HG02981 (cell line): ENCODE results near the gene SLC19A1.

Experiments used
- ATAC-seq: cut with Tn5 transposase; IDR thresholded peaks from one replicate; pipeline ENCODE4 v1.9.1; 2021; ENCODE audit warnings: mild to moderate bottlenecking, moderate library complexity; ENCODE audit not compliant: unreplicated experiment

SLC19A1 gene

DNA sequence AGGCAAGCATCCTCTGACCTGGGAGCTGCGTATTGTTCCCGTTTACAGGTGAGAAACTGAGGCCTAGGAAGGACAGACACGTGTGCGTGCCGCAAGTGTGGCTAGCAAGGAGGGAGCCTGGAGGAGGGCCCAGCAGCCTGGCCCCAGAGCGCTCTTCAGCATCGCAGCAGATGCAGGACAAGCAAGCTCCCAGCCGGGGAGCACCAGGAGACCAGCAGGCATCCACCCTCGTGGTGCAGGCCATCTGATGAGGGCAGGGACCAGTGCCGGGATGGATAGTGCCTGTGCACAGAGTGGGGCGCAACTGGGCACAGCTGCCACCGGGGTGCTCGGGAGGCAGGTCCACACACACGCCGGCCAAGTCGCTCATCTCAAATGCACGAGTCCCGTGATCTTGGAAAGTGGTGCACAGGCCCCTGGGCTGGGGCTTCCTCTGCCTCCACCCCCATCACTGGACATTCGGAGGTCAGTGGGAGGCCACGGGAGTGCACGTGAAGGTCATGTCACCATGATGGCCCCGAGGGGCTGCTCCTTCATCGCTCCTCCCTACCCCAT, 82.2 kb downstream of the SLC19A1 start:
- no peak for ATAC-seq

DNA sequence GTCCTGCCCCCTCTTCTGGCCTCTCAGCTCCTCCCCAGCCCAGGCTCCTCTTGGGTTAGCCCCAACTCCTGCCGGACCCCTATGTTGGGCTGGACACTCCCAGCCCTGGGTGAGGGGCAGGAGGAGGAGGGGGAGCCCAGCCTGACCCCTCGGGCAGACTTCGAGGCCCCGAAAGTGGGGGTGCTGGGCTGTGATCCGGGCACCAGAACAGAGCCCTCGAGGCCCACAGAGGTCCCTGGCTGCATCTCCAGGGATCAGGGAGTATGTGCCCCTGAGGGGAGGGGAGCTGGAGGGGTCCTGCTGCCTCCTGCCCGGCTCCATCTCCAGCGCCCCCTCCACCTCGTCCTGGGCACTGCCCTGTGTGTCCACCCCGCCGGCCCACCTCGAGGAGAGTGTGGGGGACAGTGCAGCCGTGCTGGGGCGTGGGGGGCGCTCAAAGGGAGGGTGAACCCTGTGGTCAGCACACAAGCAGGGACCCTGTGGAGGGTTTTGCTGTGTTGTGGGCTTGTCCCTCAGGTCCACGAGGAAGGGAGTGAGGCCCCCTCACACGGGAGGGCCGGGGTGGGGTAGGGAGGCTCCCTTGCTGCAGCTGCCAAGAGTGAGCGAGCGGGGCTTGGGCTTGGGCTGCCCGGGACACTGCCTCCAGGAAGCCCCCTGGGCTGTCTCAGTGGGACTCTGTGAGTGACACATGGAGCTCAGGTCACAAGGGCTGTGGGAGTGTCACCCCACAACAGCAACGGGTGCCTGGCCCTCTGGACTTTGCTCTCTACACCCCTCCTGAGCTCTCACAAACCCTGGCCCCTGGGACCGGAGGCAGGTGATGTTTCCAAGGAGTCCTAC, 82.8 kb downstream of the SLC19A1 start:
- no peak for ATAC-seq

DNA sequence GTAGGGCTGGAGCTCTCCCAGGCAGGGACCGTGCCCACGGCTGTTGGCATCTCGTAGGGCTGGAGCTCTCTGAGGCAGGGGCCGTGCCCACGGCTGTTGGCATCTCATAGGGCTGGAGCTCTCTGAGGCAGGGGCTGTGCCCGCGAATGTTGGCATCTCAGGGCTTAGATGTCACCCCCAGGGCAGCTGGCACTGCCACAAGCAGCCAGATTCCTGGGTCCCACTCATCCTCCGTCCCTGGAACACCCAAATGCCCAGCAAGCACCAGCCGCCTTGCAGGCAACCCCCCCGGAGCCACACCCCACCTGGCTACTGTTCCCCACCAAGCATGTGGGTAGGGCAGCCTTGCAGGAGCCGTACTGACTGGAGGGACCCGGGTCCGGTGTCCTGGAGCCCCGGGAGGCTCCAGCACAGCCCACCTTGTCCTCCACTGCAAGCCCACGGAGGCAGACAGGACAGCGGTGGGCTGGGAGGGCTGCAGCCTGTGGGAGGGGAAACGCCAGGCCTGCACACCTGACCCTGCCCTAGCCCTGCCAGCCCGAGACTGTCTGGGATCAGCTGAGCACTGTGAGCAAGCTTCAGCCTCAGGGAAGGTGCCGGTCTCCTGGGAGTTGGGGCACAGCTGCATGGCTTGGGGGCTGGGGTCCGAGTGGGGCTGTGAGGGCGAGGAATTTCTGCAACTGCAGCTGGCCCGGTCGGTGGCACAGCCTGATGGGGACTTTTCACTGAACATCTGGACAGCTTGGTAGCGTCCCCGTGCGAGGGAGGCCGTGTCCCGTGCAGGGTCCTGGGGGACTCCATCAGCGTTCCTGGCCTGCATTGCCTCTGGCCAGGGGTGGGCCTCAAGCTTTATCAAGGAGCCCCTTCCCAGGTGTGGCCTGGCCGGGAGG, 83.7 kb downstream of the SLC19A1 start:
- ATAC-seq = no peak

DNA sequence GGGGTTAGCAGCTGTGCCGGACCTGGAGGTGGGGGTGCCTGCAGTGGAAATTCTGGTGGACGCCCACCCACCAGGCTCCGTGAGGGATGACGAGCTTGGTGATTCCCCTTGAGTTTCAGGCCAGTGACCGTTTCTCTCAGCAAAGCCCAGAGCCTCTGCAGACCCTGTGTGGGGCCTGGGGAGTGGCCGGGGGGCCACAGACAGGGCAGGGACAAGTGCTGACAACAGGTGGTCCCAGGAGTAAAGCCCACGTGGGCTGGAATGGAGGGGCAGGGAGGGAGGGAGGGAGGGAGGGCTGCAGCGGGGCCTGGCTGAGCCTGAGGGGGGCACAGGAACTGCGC, 84.4 kb downstream of the SLC19A1 start:
- no peak for ATAC-seq

DNA sequence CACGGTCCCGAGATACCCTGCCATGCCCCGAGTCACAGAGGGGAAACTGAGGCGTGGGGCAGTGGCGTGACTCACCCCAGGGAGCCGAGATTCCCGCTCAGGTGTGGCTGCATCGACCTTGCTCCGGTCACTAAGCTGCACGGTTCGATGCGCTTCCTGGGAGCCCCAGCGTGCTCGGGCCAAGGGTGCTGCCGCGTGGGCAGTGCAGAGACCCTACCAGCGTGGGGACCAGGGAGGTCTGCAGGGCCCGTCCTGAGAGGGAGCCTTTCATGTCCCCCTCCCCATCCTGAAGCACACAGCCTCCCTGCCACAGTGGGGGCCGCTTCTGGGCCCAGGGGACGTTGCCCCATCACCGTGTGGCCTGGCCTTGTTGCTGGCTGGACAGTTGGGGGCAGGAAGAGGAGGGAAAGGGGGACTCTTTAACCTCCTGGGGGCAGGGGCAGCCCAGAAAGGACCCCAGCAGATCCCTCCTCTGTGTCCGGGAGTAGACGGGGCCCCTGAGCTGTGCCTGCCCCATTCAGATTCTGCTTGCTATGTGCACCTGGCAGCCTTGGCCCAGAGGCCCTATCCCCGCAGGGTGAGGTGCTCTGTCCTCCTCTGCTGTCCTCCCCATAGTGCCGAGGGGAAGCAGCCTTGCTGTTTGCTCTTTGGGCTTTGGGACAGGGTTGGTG, 84.9 kb downstream of the SLC19A1 start:
- ATAC-seq = no peak

DNA sequence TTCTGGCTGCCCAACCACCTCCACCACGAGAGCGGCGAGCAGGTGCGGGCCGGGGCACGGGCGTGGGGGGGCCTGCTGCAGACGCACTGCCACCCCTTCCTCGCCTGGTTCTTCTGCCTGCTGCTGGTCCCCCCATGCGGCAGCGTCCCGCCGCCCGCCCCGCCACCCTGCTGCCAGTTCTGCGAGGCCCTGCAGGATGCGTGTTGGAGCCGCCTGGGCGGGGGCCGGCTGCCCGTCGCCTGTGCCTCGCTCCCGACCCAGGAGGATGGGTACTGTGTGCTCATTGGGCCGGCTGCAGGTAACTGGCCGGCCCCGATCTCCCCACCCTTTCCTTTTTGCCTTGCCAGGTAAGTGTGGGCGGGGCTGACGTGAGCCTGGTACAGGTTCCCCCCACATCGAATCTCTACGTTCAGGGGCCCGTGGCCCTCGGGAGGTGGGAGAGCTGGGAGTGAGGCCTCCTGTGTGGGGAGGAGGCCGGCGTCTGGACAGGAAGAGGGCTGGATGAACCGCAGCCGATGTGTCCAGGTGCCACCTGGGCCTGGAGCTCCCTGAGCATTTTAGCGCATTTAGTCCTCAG, 85.6 kb downstream of the SLC19A1 start:
- ATAC-seq = no peak

DNA sequence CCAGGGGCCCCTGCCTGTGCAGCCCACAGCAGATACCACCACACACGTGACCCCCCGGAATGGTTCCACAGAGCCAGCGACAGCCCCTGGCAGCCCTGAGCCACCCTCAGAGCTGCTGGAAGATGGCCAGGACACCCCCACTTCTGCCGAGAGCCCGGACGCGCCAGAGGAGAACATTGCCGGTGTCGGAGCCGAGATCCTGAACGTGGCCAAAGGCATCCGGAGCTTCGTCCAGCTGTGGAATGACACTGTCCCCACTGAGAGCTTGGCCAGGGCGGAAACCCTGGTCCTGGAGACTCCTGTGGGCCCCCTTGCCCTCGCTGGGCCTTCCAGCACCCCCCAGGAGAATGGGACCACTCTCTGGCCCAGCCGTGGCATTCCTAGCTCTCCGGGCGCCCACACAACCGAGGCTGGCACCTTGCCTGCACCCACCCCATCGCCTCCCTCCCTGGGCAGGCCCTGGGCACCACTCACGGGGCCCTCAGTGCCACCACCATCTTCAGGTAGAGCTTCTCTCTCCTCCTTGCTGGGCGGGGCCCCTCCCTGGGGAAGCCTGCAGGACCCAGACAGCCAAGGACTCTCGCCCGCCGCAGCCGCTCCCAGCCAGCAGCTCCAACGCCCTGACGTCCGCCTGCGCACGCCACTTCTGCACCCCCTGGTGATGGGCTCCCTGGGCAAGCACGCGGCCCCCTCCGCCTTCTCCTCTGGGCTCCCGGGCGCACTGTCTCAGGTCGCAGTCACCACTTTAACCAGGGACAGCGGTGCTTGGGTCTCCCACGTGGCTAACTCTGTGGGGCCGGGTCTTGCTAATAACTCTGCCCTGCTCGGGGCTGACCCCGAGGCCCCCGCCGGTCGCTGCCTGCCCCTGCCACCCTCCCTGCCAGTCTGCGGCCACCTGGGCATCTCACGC, 86.3 kb downstream of the SLC19A1 start:
- ATAC-seq = no peak

DNA sequence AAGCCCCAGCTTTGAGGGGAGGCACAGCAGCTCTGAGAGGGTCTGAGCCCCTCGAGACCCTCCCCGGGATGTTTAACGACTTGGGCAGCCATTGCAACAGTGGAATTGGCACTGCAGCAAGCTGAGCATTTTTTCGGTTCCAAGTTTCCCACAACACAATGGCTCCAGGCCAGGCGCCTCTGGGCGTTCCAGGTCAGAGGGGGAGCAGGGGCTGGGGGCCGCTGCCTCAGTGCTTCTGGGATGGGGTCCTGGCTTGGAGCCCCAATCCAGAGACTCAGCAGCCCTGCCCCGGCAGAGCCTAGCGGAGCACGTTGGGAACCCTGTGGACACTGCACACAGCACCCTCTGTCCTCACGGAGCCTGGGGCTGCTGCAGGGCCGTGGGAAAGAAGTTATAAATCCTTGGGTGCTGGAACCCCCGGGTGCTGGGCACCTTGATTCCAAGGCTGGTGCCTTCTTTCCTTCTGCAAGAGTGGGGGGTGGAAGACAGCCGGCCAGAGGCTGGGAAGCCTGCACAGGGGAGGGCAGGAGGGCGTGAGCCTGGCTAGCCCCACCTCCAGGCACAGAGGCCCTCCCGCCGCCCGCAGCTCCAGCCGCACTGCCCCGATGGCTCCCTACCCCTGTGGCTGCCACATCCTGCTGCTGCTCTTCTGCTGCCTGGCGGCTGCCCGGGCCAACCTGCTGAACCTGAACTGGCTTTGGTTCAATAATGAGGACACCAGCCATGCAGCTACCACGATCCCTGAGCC, 87.1 kb downstream of the SLC19A1 start:
- ATAC-seq = no peak

DNA sequence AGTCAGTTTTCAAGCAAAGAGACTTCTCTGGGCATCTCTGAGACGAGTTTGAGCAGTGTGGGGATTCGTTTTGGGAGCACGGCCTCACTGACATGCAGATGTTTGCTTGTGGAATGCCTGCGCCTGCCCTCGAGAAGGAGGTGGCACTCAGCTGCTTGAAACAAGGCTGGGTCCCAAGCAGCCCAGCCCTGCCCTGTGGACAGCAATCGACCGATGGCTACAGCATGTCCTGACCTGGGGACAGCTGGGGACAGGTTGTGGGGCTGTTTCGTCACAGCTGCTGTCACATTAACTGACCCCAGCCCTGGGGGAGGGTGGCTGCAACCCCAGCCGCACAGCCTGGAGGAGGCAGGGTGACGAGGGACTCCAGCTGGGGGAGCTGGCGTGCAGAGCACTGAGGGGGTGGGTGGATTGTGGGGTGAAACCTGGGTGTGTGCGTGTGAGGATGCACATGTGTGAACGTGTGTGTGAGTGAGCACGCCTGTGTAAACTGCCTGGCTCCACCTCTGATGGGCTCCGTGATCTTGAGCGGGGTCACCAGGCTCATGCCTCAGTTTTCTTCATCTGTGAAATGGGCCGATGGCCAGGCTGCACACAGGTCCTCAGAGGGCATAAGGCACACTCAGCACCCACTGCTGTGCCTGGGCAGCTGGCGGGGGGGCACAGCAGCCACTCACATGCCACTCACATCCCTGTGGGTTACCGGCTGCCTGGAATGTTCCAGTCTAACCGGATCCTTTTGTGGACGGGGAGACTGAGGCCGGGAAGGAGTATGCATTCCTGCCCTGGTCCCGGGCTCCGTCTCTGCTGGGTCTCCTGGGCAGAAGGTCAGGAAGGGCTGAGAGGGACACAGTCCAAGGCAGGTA, 87.9 kb downstream of the SLC19A1 start:
- ATAC-seq = no peak

DNA sequence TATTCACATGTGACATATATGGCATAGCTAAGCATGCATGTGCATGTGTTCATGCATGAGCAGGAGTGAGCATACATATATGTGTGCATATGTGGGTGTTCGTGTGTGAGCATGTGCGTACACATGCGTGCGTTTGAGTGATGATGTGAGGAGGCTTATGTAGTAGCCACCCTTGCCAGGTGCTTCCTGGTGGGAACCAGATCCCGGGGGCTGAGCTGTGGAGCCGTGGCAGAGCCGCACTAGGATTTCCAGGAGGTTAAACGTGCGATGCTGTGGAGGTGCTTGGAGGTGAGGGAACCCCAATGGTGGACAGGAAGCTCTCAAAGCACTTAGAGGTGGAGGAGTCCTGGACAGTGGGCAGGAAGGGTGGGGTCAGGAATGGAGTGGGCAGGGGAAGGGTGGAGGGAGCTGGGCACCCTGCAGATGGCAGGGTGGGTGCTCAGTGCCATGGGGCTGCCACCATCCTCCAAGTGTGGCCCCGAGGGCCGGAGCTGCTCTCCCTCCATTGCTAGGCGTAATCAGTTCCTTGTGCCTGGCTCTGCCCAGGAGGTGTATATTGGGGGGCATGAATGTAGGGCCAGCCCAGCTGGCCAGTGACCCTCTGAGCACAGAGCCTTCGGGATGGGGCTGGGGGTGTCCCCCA, 88.8 kb downstream of the SLC19A1 start:
- ATAC-seq = no peak

DNA sequence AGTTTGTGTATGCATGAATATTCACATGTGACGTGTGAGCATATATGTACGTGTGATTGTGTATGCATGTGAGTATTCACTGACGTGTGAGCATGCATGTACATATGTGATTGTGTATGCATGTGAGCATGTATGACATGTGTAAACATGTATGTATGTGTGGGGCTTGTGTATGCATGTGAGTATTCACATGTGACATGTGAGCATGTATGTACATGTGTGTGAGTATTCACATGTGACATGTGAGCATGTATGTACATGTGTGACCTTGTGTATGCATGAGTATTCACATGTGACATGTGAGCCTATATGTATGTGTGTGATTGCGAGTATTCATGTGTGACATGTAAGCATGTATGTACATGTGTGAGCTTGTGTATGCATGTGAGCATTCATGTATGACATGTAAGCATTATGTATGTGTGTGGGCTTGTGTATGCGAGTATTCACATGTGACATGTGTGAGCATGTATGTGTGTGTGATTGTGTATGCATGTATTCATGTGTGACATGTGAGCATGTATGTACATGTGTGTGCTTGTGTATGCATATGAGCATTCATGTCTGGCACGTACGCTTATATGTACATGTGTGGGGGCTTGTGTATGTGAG, 89.4 kb downstream of the SLC19A1 start:
- no peak for ATAC-seq

DNA sequence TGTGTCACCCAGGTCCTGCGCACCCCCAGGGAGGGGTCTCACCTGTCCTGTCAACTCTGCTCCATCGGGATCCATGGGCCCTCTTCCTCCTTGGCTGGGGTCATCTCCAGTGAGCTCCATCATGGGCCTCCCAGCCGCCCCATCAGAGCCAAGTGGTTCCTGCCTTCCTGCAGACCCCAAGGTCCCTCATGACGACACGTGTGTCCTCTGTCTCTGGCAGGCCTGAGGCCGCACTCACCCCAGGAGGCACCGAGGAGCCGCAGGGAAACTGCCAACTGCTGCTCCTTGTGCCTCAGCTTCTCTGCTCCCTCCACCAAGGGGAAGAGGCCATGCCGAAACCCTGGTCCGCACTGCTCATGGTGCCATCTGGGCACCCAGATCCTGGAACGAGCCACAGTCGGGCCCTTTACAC, 90.5 kb downstream of the SLC19A1 start:
- ATAC-seq = no peak

DNA sequence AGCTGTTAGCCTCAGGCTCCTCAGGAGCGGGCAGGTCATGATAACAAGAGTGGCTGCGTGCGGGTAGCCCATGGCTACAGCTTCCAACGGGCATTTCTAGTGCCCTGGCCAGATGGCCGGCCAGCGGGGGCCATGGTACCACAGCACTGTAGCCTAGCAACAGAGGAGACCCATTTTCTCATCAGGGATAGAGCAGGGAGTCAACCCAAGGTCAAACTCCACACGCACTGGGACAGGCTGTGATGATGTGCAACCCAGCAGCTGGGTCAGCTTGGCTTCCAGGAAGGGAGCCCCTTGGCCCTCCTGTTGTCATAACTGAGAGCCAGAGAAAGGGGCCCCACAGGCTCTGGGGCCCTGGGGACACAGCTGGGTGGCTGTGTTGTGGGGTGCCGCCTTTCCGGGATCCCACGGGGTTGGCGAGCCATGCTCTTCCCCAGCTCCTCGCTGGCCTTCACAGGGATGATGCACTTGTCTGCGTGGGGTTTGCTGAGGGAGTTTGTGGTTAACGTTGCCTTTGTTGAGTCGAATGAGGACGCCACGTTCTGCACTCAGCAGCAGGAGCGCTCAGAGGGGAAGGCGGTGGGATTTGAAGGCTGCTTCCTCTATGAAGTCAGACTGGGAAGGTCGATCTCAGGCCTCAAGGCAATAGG, 91.0 kb downstream of the SLC19A1 start:
- no peak for ATAC-seq

DNA sequence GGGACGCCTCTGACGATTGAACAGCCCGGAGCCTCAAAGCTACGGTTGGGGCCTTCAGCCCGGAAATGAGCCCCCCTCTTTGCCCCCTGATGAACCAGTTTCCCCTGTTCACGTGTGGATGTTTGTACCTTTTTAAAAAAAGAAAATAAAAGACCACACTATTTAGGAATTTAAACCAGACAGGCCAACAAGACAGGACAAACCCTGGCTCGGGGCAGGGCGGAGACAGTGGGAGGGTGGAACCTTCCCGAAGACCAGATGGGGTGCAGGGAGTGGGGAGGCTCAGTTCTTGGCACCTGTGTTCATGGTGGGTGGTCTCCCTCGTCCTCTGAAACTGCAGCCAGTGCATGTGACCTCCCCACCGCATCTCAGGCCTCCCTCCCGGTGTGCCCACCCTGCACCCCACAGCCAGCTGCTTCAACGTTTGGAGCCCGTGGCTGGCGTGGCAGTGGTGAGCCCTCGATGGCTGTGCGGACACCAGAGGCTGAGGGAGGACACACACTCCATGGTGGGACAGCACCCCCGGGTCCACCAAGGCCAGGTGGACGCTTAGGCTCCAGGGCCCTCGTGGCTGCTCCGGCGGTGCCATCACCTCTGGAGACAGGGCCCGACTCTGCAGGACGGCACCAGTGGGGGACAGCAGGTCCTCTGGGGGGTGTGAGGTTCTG, 91.7 kb downstream of the SLC19A1 start:
- ATAC-seq = no peak

DNA sequence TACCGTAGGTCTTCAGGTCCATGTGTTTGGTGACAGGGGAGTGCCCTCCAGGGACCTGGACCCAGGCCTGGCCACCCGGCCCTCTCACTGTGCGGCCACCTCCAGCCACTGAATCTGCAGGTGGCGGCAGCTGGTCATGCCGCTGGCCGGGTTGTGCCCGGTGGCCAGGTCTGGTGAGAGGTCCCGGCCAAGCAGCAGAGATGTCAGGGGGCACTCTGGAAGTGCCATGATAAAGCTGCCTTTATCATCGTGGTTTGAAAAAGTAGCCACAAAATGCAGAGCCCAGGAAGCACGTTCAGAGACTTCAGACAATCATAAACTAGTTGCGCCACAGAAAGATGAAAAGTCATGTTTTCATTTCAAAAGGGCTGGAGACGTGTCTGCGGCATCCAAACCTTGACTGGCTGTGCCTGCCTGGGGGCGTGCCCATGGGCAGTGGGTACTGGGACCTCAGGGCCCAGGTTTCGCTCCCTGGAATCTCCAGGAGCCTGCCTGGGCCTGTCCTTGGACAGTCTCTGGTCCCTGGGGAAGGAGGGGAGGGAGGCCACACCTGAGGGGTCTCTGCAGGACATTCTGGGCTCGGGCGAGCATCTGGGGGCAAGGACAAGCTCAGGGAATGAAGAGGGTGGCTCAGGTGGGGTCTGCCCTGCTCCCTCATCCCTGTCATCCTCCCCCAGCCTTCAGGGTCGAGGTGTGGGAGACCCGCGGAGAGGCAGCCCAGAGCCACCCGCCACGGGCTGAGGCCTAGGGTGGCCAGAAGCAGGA, 92.4 kb downstream of the SLC19A1 start:
- ATAC-seq = no peak
